Mucosa of gallbladder (tissue), 1 donor: ENCODE results near the gene HHAT. TPM values are rescaled to one million over a fixed set of nuclear protein-coding genes. Genes with fewer than 3 reads are reported as not detected.

Source experiments
- DNase-seq: peaks from one replicate; pipeline ENCODE4 v3.0.0-alpha.2; 2020; ENCODE audit warnings: low spot score
- total RNA-seq: library from RNA; stranded (reverse); gene quantifications from one replicate; pipeline ENCODE4 v1.2.1, GENCODE V29; 2021
- donor health status: DM: no; HTN: no; CAD: no.

HHAT gene
- total RNA-seq, 1 donor from 2014 or later, result 14.4 TPM

- no peak for DNase-seq
Observed at GRCh38 chr1:210440081-210440480, 111.4 kb downstream of the HHAT start.

DNA sequence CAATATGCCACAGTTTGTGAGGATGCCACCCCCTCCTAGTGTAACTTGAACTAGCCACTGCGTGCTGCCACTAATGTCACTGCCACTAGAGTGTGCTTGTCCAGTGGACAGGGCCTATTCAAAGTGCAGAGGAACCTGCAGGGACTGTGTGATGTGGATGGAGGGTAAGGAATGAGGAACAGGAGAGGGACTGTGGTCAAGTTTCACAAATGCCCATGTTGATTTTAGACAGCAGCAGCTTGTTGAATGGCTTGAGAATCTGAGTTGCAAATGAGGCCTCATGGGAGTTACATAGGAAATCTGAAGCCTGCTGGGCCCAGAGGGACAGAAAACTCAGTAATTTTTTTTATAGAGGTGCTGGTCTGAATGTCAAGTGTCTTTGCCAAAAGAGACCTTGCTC is 112.3 kb downstream of the HHAT start:
- no peak for DNase-seq

DNA sequence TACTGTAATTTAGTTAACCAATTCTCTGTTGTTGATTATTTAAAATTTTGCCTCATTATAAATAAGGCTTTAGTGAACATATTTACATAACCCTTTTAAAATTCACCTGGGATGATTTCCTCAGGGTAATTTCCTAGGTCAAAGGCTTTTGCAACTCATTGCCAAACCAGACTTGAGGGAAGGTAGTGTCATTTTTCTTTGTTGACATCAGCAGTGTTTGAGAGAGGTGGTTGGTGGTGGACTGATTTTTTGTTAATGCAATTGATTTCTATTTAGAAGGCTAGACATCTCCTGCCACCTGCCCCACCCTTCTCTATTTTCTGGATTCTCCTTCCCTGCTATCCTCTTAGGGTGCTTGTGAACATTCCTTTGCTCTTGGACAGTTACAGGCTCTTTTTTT is 116.8 kb downstream of the HHAT start:
- DNase-seq, result no peak

DNA sequence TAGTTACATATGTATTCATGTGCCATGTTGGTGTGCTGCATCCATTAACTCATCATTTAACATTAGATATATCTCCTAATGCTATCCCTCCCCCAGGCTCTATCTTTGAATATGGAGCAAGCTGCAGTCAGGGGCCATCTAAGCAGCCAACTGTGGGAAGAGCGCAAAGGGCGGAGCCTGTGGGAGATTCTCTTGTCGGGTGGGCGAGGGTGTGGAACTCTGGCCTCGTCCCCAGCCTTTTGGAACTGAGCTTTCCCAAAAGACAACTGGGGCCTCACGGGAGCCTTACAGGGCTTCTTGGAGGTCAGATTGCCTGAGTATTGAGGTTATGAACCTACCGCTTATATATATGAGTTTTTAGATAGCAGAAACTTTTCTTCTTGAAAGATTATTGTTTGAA is 117.2 kb downstream of the HHAT start:
- DNase-seq, result no peak

GRCh38 chr1:210446479-210446878 is 117.8 kb downstream of the HHAT start:
- no peak for DNase-seq

GRCh38 chr1:210447456-210448057 is 118.9 kb downstream of the HHAT start:
- no peak for DNase-seq

DNA sequence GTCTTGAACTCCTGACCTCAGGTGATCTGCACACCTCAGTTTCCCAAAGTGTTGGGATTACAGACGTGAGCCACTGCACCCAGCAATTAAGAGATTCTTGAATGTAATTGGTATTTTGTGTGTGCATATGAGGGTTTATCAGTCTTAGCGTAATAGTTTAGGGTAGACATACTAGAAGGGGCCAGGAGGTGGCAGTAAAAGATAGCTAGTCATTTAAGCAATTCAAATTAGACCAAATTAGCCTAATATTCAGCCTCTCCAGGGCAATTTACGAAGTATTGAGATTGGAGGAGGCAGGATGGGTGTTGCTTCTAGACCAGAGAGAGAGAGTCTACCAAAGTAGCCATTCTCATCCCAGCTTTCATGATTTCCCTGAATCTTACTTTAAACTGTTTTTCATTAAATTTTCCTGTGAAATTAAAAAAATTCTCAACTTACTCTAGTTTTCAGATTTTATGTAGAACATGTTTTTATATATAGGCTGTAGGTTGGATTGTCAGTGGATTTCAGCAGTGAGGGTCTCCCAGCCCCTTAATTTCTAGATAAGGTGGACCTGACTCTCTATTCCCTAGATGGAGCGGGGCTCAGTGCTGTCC is 119.7 kb downstream of the HHAT start:
- peak; percentile 14 for DNase-seq

DNA sequence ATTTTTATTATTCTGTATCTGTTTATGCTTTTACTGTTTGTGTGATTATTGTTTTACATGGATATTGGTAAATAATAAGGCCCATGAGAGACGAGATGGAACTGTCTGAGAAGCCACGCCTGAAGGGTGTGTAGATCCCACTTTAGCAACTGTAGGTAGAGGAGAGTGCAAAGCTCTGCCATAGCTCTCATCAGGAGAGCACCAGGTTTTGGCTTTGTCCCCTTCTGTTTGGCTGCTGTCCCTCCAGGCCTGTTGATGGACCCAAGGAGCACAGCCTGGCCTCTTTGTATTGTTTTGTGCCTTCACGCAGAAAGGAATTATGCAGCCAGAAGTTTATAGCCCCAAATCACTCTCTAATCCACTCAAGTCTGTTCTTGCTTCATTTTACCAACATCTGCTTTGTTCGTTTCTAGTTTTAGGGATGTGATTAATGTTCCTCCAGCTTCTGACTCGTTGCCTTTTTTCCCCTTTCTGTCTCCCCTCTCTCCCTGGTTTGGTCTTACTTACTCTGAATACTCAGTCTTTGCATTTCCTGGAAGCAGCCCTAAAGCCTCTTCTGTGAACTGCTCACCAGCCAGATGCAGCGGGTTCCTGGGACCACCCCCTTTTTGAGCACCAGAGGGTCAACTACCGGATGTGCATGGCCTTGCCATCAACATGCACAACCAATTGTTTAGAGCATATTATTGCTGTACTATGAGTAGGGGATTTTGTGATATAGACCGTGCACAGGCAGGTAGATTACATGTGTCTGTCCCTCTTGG is 127.3 kb downstream of the HHAT start:
- no peak for DNase-seq

- no peak for DNase-seq
Observed at GRCh38 chr1:210456731-210457255, 128.1 kb downstream of the HHAT start.

DNA sequence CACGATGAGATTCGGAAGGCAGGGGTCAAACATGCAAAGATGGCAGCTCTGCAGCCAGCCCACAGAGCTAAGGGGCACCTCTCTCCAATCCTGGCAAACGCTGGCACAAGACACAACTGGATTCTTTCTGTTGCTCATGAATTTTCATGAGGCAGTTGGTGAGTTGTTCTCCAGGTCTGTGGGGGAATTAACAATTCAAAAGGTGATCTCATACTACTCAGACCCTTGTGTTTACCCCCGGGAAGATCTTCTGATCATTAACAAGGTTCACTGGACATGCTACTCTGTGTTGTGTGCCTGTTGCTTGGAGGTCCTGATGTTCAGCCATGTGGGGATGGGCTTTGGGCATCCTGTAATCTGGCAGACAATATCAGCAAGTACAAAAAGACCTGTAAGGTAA is 128.9 kb downstream of the HHAT start:
- no peak for DNase-seq

DNA sequence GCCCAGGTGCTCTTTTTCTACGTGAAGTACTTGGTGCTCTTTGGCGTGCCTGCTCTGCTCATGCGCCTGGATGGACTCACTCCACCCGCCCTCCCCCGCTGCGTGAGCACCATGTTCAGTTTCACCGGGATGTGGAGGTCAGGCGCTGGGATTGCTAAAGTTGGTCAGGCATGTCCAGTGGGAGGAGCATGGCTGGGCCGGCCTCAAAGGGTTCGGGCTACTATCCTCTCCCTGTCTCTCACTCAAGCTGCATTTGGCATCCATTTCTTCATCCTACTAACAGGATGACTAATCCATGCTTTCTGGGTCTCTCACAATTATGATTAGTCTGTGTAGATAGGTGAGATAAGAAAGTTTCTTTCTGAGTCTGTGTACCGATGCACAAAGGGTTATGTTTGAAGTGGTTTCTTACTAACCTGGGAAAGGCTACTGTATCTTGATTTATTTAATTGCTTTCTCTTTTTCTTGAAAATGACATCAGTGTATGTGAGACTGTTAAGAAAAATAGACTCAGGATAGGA is 135.9 kb downstream of the HHAT start:
- DNase-seq, result no peak

GRCh38 chr1:210465150-210465549 is 136.4 kb downstream of the HHAT start:
- no peak for DNase-seq

DNA sequence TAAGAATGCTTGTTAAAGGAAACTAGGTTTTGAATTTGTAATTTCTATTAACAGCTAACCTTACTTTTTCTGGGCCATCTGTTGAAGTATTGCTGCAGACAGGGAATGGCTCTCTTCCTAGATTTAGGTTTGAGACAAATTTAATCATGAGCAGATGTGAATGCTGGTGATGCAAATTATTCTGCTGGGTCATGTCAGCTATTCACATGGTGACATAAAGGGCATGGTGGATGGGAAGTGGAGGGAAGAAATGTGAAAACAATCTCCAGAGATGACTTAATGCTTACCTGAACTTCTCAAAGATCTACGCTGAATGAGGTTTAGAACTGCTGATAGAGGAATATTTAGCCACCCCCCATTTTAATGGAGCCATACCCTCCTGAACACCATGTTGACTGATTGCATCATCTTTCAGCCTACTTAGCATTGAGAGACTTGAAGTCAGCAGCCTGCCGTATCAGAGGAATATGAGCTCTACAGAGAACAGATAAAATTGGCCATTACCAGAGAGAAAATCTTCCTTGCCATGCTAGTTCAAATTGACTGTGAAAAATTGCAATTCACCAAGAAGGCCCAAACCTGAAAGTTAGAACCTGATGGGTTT is 138.8 kb downstream of the HHAT start:
- DNase-seq, result no peak

GRCh38 chr1:210469441-210469840 is 140.7 kb downstream of the HHAT start:
- no peak for DNase-seq

GRCh38 chr1:210475321-210475720 is 146.6 kb downstream of the HHAT start:
- no peak for DNase-seq

DNA sequence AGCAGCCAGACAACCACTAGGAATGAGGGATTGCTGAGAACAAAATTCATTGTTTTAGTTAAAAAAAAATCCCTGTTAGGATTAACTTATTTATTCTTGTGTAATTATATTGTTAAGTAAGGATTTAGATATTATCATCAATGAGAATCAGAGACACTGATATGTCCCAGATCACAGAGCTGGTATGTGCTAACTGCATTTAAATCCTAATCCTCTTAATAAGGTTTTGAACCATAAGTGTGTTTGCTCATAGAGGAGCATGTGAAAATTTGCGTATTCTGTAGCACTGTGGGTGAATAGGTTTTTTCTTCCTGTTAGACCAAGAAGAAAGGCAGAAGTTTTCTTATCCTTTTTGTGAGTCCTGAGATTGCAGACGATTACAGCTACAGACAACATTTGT is 147.1 kb downstream of the HHAT start:
- DNase-seq, result no peak

- no peak for DNase-seq
Observed at GRCh38 chr1:210476730-210477129, 148.0 kb downstream of the HHAT start.

DNA sequence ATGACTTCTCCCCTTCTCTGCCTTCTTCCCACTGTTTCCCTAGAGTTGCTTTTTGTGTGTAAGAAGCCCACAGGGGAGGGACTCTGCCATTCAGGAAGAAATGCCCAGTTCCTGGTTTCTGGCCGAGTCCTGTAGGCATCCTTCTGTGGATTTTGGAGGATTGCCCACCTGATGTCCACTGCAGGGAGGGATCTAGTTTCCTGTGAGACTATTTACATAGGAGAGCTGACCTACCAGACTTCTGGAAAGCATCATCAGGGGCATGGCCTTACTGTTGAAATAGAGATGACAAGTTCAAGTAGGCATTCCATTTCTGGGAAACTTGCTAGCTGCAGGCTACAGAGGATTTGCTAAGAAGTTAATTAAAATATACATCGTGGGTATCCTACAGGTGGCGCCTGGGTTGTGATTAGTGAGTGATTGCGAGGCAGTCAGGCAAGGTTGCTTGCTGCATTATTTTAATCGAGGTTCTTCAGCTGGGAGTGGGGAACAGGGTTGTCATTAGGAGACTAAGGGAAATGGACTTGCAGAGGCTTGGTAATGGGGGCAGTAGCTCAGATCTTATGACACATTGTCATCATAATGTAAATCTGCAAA is 148.7 kb downstream of the HHAT start:
- DNase-seq, result no peak

- no peak for DNase-seq
Observed at GRCh38 chr1:210478820-210479219, 150.1 kb downstream of the HHAT start.

DNA sequence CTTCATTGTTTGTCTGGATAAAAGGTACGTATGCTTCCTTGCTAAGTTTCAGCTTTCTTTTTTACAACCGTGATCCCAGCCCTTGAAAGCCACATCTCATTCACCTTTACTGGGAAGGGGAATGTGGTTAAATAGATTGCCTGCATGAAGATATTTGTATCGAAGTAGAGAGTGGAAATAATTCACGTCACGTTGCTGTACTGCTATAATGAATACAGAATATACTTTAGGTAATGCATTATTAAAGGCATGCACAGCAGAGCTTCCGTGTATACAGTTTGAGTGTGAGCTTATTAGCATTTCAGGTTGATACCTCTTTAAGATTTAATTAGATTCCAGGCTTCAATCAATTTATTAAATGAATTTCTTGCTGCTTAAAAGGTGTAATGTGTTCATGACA is 153.8 kb downstream of the HHAT start:
- no peak for DNase-seq

GRCh38 chr1:210482945-210483617 is 154.4 kb downstream of the HHAT start:
- DNase-seq, result no peak
